SH-SY5Y (cell line): ENCODE measurements around the gene SPATS2L.

ENCODE experiments used
- GATA2 ChIP-seq: IDR thresholded peaks from 2 replicates; pipeline ENCODE4 v1.6.1; 2011; ENCODE audit warnings: mild to moderate bottlenecking, low read depth, low read length
- GATA3 ChIP-seq: IDR thresholded peaks from 2 replicates; pipeline ENCODE4 v1.6.1; 2011; ENCODE audit warnings: low read depth, mild to moderate bottlenecking, low read length, moderate library complexity

GRCh38 chr2:200399046-200399445 is 92.6 kb downstream of the SPATS2L start:
- TF ChIP-seq GATA2 (no peak), GATA3 (no peak)
